Thoracic aorta endothelial cell (primary cell): Measurements from ENCODE around the gene HOOK1. TPM values are rescaled to one million over a fixed set of nuclear protein-coding genes. Genes with fewer than 3 reads are reported as not detected.

Experiments
- total RNA-seq: library from RNA; depleted of rRNA; stranded (reverse); fragments of >200 nt; gene quantifications from 2 replicates; pipeline ENCODE4 v1.2.3, GENCODE V29; 2012

Gene HOOK1
- total RNA-seq: under 0.01 TPM in 1 of 2 replicates, not detected in the other

GRCh38 chr1:59814901-59815825 lies at the start of gene HOOK1:
Gene HOOK1 (plus strand): TSS chr1:59814949. CDS start chr1:59815118, 169 bp downstream.

Other genes with a start within 250 kb of the HOOK1 start
- gene CYP2J2, start 111.8 kb downstream of the HOOK1 start, total RNA-seq: 0.22 and 0.27 TPM in 2 replicates